ACC112 (cell line): ENCODE results near the gene JAK2.

Experiments used
- H2AFZ ChIP-seq: fragments of 200-600 bp; sonication (generic); one replicate; pipeline ENCODE4 v1.6.0; 2017; ENCODE audit warnings: antibody characterized with exemption, low read length; ENCODE audit not compliant: unreplicated experiment
- H3K27ac ChIP-seq: fragments of 200-600 bp; sonication (generic); 2 replicates; pipeline ENCODE4 v1.5.1; 2014; ENCODE audit warnings: low read depth, mild to moderate bottlenecking, antibody characterized with exemption, low read length, moderate library complexity
- H3K27me3 ChIP-seq: fragments of 200-600 bp; sonication (generic); 2 replicates; pipeline ENCODE4 v1.6.1; 2014; ENCODE audit warnings: mild to moderate bottlenecking, antibody characterized with exemption, low read length, moderate library complexity, mixed read lengths; ENCODE audit not compliant: insufficient read depth
- H3K36me3 ChIP-seq: fragments of 200-600 bp; sonication (generic); 2 replicates; pipeline ENCODE4 v1.6.1; 2016; ENCODE audit warnings: mild to moderate bottlenecking, antibody characterized with exemption, low read length, moderate library complexity, mixed read lengths; ENCODE audit not compliant: insufficient read depth
- H3K4me1 ChIP-seq: fragments of 200-600 bp; sonication (generic); one replicate; pipeline ENCODE4 v1.6.1; 2016; ENCODE audit warnings: low read length, mixed read lengths; ENCODE audit not compliant: insufficient read depth, unreplicated experiment, control insufficient read depth
- H3K4me3 ChIP-seq: fragments of 200-600 bp; sonication (generic); 2 replicates; pipeline ENCODE4 v1.5.1; 2014; ENCODE audit warnings: mild to moderate bottlenecking, low read depth, low read length
- H3K79me2 ChIP-seq: fragments of 200-600 bp; sonication (generic); one replicate; pipeline ENCODE4 v1.6.0; 2016; ENCODE audit warnings: low read length; ENCODE audit not compliant: control insufficient read depth, unreplicated experiment, insufficient read depth

The JAK2 gene

DNA sequence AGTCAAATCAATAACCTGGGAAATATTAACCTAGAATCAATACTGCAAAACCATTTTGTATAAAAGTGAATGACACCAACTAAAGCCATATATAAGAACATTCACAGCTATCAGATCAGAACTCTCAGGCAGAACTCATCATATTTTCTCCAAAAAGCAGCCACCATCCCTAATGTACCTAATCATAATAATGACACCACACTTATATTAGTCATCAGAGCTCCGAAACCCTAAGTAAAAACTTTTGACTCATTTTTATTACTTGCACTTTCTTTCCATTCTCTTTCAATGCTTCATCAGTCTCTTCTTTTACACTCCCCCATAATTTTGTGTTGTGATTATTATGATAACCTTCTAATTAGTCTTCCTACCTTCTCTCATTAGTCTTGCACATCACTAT is 155.1 kb downstream of the JAK2 start:
- Histone ChIP-seq H3K79me2 (no peaks in the 10 kb centered on the region), H3K4me1 (no peaks in the 10 kb centered on the region), H3K4me3 (no peak overlapping the region), H3K27ac (no peak overlapping the region), H3K36me3 (0 out of 2 replicates have a peak, but pooled peaks cover 3% of the 10 kb centered on the region), H3K27me3 (no peaks in the 10 kb centered on the region), H2AFZ (no peak overlapping the region)

DNA sequence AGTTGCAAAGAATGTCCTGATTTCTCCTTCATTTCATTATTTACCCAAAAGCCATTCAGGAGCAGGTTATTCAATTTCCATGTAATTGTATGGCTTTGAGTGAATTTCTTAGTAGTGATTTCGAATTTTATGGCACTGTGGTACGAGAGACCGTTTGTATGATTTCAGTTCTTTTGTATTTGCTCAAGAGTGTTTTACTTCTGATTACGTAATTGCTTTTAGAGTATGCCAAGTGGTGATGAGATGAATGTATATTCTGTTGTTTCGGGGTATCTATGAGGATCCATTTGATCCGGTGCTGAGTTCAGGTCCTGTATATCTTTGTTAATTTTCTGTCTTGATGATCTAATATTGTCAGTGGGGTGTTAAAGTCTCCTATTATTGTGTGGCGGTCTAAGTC is 159.1 kb downstream of the JAK2 start:
- Histone ChIP-seq H3K36me3 (0 out of 2 replicates have a peak, but pooled peaks cover 3% of the 10 kb centered on the region), H3K4me1 (no peaks in the 10 kb centered on the region), H3K27ac (no peak overlapping the region), H3K79me2 (no peaks in the 10 kb centered on the region), H3K4me3 (no peak overlapping the region), H3K27me3 (no peaks in the 10 kb centered on the region), H2AFZ (no peak overlapping the region)

DNA sequence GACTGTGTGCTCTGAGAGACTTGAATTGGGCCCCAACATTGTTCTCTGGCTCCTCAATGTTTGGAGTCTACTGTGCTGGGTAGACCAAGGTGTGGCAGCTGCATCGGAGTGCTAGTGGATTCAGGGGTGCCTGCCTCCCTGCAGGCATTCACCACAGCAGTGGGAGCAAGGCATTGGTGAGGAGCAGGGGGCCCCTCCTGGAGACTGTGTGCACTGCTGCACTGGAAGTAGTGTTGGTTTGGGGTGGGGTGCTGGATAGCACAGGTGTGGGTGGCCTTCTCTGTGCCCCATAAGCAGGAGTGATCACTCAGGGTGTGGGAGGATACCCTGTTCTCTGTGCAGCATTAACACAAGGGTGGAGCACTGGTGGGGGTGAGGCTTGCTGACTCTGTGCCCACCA is 161.2 kb downstream of the JAK2 start:
- Histone ChIP-seq H3K36me3 (0 out of 2 replicates have a peak, but pooled peaks cover 3% of the 10 kb centered on the region), H3K4me1 (no peaks in the 10 kb centered on the region), H3K4me3 (no peak overlapping the region), H3K79me2 (no peaks in the 10 kb centered on the region), H3K27me3 (no peaks in the 10 kb centered on the region), H2AFZ (no peak overlapping the region), H3K27ac (no peak overlapping the region)
